Gastroesophageal sphincter (tissue), 3 donors: ENCODE results near the gene BTBD2.

ENCODE experiments used
- CTCF ChIP-seq, 4 experiments: fragments of 200-600 bp in 2 of 4; fragments of 450-650 bp in 2 of 4; sonication (generic) in 1 of 4; IDR thresholded peaks; one replicate each; pipeline ENCODE4 v1.5.1; 2017 to 2019; ENCODE audit warnings: antibody characterized with exemption in 4 of 4, mild to moderate bottlenecking in 2 of 4, moderate library complexity in 2 of 4
- EP300 ChIP-seq: sonication (generic); formaldehyde crosslinking; IDR thresholded peaks from one replicate; pipeline ENCODE4 v1.6.1; 2017; ENCODE audit warnings: antibody characterized with exemption, mild to moderate bottlenecking
- POLR2AphosphoS5 ChIP-seq: sonication (generic); formaldehyde crosslinking; IDR thresholded peaks from one replicate; pipeline ENCODE4 v1.6.1; 2017; ENCODE audit warnings: antibody characterized with exemption

- TF ChIP-seq CTCF (IDR thresholded peaks at IDR 0.05) (no peak), POLR2AphosphoS5 (no peak), EP300 (no peak)
Measured at GRCh38 chr19:2051773-2052704, 36.5 kb upstream of the BTBD2 start.
